Measurements from ENCODE around the gene PMF1. TPM values are rescaled to one million over a fixed set of nuclear protein-coding genes. Genes with fewer than 3 reads are reported as not detected.
"Not testable (repeated sequence)": the region's sequence is repeated elsewhere in the genome, so short reads cannot be mapped to it uniquely, and the experiment has no call there.

The PMF1 gene
- polyA plus RNA-seq, 3 donors from 2014 or later: 67.3 to 122 (median 100) TPM

DNA sequence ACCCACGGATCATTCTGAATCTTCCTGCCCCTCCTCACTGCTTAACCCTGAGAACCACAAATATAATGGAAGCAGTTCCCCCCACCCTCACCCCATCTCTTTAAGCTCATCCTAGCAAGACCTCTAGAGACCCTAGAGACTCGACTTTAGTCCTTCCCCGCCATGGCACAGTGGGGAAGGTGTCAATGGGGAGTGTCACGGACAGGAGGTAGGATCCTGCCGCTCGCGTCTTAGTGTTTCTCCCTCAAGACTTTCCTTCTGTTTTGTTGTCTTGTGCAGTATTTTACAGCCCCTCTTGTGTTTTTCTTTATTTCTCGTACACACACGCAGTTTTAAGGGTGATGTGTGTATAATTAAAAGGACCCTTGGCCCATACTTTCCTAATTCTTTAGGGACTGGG, 677 bp upstream of the PMF1 start:
- peak overlapping the region; percentile 90 to 99 (median 97) for H3K4me3 Mint-ChIP-seq
- H3K27me3 Mint-ChIP-seq (ENCODE audit: low read depth in 3 of 3): peaks cover 0 to 6% (median 2%) of the 10 kb centered on the region in 3 donors
- H3K4me1 Mint-ChIP-seq: peaks cover 24 to 31% of the 10 kb centered on the region in 2 donors
- no peak for DNase-seq
- H3K27ac Mint-ChIP-seq: peak overlapping the region; percentile 97 to 99 (median 98)
- no peaks in the 10 kb centered on the region for H3K9me3 Mint-ChIP-seq
- H3K36me3 Mint-ChIP-seq: peaks cover 0 to 25% (median 6%) of the 10 kb centered on the region in 3 donors

DNA sequence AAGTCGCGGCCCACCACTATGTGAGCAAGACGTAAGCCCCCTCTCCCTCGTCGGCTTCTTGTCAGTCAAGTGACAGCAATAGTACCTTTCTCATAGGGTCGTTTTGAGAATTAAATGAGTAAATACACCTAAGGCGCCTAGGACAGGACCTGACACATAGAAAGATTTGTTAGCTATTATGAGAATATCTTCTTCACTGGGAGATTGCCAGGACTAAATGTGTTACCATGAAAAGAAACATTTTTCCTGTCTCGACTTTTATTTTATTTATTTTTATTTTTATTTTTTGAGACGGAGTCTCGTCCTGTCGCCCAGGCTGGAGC, 798 bp downstream of the PMF1 start:
- Mint-ChIP-seq H3K27me3 (ENCODE audit: low read depth in 3 of 3) (peaks cover 0 to 6% (median 2%) of the 10 kb centered on the region in 3 donors), H3K27ac (peak overlapping the region; percentile 97 to 99 (median 98)), H3K4me1 (peaks cover 31 to 40% of the 10 kb centered on the region in 2 donors), H3K9me3 (no peaks in the 10 kb centered on the region), H3K4me3 (peak overlapping the region; percentile 90 to 99 (median 97)), H3K36me3 (peaks cover 0 to 19% (median 4%) of the 10 kb centered on the region in 3 donors)
- no peak for DNase-seq

DNA sequence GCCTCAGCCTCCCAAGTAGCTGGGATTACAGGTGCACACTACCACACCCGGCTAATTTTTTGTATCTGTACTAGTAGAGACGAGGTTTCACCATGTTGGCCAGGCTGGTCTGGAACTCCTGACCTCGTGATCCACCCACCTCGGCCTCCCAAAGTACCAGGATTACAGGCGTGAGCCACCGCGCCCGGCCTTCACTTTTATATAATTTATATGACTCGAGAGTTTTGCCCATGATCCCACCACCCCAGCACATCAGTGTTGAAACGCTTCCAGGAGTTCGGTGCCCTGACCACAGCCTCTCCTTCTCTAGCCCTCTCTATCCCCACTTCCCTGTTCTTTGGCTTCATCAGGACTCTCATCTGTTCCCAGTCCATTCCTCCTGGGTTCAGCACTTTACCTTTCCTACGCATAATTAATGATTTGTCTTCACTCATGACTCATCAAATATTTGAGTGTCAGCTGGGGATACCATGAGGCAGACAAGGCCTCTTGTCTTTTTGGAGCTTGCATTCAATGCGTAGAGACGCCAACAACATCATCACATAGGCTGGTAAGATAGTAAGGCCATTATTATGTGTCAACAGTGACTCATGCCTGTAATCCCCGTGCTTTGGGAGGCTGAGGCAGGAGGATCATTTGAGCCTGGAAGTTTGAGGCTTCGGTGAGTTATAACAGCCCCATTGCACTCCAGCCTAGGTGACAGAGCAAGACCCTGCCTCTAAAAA, 1.4 kb downstream of the PMF1 start:
- Mint-ChIP-seq H3K9me3 (no peaks in the 10 kb centered on the region), H3K27me3 (ENCODE audit: low read depth in 3 of 3) (peaks cover 0 to 6% (median under 1%) of the 10 kb centered on the region in 3 donors), H3K27ac (peak overlapping the region; percentile 61 to 99 (median 88)), H3K36me3 (peaks cover 0 to 13% (median 0%) of the 10 kb centered on the region in 3 donors), H3K4me1 (peaks cover 31 to 43% of the 10 kb centered on the region in 2 donors), H3K4me3 (peak overlapping the region; percentile 55 to 88 (median 74))
- DNase-seq: no peak

DNA sequence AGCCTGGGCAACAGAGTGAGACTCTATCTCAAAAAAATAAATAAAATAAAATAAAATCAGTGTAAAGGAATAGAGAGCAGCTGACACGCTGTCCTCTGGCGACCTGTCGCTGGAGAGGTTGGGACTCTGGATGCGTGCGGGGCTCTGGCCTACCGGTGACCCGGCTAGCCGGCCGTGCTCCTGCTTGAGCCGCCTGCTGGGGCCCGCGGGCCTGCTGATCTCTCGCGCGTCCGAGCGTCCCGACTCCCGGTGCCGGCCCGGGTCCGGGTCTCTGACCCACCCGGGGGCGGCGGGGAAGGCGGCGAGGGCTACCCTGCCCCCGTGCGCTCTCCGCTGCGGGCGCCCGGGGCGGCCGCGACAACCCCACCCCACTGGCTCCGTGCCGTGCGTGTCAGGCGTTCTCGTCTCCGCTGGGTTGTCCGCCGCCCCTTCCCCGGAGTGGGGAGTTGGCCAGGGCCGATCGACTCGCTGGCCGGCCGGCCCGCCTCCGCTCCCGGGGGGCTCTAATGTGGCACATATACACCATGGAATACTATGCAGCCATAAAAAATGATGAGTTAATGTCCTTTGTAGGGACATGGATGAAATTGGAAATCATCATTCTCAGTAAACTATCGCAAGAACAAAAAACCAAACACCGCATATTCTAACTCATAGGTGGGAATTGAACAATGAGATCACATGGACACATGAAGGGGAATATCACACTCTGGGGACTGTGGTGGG, 3.7 kb downstream of the PMF1 start:
- H3K9me3 Mint-ChIP-seq; DNase-seq; H3K27ac Mint-ChIP-seq; H3K4me3 Mint-ChIP-seq; H3K27me3 Mint-ChIP-seq (ENCODE audit: low read depth in 3 of 3): not testable (repeated sequence)
- H3K36me3 Mint-ChIP-seq: peaks cover 6 to 14% (median 7%) of the 10 kb centered on the region in 3 donors
- peaks cover 32 to 46% of the 10 kb centered on the region in 2 donors for H3K4me1 Mint-ChIP-seq

DNA sequence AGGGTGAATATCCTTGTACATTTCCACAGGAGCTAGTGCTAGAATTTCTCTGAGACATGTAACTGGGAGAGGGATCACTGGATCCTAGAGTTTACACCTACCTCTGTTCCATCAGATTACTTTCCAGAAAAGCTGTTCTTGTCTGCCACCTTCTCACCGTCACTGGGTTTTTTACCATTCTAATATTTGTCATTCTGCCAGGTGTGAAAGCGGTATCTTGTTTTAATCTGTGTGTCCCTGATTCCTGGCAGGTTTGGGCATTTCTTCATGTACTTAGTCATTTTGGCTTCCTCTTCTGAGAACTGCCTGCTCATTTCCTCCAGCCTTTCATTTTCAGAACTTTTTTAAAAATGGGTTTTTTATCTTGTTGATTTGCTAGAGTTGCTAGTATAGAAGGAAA, 5.1 kb downstream of the PMF1 start:
- DNase-seq: no peak
- Mint-ChIP-seq H3K27ac (peak overlapping the region in 4 of 6 donors; percentile 28 to 82 (median 52)), H3K36me3 (peaks cover 11 to 24% (median 16%) of the 10 kb centered on the region in 3 donors), H3K27me3 (ENCODE audit: low read depth in 3 of 3) (peaks cover 0 to 3% (median 0%) of the 10 kb centered on the region in 3 donors), H3K9me3 (no peaks in the 10 kb centered on the region), H3K4me1 (peaks cover 21 to 35% of the 10 kb centered on the region in 2 donors), H3K4me3 (peak overlapping the region in 1 of 5 donors; percentile 27)

DNA sequence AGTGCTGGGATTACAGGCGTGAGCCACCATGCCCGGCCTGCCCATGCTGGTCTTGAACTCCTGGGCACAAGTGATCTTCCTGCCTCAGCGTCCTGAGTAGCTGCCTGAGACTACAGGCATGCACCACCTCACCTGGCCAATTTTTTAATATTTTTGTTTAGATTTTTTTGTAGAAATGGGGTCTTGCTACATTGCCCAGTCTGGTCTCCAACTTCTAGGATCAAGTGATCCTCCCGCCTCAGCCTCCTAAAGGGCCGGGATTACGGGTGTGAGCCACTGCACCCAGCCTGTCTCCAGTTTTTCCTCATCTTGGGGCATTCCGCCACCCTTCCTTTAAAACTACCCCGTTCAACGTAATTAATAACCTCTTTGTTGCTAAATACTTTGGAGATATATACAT, 7.4 kb downstream of the PMF1 start:
- Mint-ChIP-seq H3K27ac (no peak overlapping the region), H3K4me1 (peaks cover 12 to 29% of the 10 kb centered on the region in 2 donors), H3K4me3 (no peak overlapping the region), H3K36me3 (peaks cover 21 to 33% (median 26%) of the 10 kb centered on the region in 3 donors), H3K9me3 (no peaks in the 10 kb centered on the region), H3K27me3 (ENCODE audit: low read depth in 3 of 3) (peaks cover 0 to 2% (median 0%) of the 10 kb centered on the region in 3 donors)
- no peak for DNase-seq

DNA sequence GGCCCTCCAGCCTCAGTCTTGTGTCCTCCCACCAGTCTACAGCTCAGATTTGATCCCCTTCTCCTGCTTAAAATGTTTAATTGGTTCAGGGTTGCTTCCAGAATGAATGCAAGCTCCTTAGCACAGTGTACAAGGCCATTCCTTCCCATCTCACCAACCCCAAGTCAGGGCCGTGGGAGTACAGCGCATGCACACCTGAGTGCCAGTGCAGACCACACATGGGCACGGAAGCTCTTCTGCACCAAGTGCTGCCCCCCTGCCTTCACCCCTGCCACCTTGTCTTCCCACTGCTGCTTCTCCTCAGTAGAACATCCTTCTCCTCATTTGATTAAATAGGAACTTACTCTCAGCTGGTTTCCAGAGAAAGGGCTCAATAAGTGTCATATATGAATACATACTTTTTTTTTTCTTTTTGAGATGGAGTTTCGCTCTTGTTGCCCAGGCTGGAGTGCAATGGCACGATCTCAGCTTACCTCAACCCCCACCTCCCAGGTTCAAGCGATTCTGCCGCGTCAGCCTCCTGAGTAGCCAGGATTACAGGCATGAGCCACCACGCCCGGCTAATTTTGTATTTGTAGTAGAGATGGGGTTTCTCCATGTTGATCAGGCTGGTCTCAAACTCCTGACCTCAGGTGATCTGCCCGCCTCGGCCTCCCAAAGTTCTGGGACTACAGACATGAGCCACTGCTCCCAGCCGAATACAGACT, 9.3 kb downstream of the PMF1 start:
- peaks cover 31 to 32% (median 31%) of the 10 kb centered on the region in 3 donors for H3K36me3 Mint-ChIP-seq
- H3K27me3 Mint-ChIP-seq (ENCODE audit: low read depth in 3 of 3): peaks cover 0 to 2% (median 0%) of the 10 kb centered on the region in 3 donors
- no peak overlapping the region for H3K4me3 Mint-ChIP-seq
- peaks cover 19 to 39% of the 10 kb centered on the region in 2 donors for H3K4me1 Mint-ChIP-seq
- peak overlapping the region in 4 of 6 donors; percentile 2 to 52 (median 15) for H3K27ac Mint-ChIP-seq
- H3K9me3 Mint-ChIP-seq: no peaks in the 10 kb centered on the region
- DNase-seq: no peak

DNA sequence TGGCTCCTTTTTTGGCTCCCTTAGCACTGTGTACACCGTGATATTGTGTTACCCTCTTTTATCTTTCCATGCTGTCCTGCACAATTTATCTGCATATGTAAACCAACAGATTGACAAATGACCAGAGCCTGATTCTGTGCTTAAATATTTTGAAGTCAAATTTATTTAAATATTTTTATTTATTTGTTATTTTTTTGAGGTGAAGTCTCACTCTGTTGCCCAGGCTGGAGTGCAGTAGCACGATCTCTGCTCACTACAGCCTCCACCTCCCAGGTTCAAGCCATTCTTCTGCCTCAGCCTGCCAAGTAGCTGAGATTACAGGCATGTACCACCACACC, 12.8 kb downstream of the PMF1 start:
- no peak for DNase-seq
- peaks cover 10 to 24% of the 10 kb centered on the region in 2 donors for H3K4me1 Mint-ChIP-seq
- peaks cover 35 to 38% (median 38%) of the 10 kb centered on the region in 3 donors for H3K36me3 Mint-ChIP-seq
- peak overlapping the region; percentile 3 to 73 (median 30) for H3K27ac Mint-ChIP-seq
- H3K4me3 Mint-ChIP-seq: peak overlapping the region in 1 of 5 donors; percentile 0
- no peaks in the 10 kb centered on the region for H3K9me3 Mint-ChIP-seq
- peaks cover 0 to 3% (median 0%) of the 10 kb centered on the region in 3 donors for H3K27me3 Mint-ChIP-seq (ENCODE audit: low read depth in 3 of 3)

DNA sequence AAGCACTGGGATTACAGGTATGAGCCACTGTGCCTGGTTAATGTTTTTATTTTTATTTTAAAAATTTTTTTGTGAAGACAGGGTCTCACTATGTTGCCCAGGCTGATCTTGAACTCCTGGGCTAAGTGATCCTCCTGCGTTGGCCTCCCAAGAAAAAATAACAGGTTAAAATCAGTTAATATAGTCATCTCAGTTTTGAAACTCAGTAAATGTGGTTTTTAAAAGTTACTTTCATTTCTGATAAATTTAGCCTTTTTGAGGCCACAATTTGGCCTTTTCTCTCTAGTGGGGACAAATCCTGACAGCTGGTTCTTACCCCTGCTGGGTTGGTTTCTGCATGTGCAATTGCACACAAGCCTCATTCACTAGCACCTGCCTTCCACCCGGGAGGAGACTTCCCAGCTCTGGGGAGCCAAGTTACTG, 13.3 kb downstream of the PMF1 start:
- Mint-ChIP-seq H3K36me3 (peaks cover 32 to 35% (median 35%) of the 10 kb centered on the region in 3 donors), H3K9me3 (no peaks in the 10 kb centered on the region), H3K27me3 (ENCODE audit: low read depth in 3 of 3) (peaks cover 0 to 3% (median 0%) of the 10 kb centered on the region in 3 donors), H3K27ac (peak overlapping the region in 5 of 6 donors; percentile 2 to 73 (median 44)), H3K4me3 (no peak overlapping the region), H3K4me1 (peaks cover 10 to 24% of the 10 kb centered on the region in 2 donors)
- DNase-seq: no peak

DNA sequence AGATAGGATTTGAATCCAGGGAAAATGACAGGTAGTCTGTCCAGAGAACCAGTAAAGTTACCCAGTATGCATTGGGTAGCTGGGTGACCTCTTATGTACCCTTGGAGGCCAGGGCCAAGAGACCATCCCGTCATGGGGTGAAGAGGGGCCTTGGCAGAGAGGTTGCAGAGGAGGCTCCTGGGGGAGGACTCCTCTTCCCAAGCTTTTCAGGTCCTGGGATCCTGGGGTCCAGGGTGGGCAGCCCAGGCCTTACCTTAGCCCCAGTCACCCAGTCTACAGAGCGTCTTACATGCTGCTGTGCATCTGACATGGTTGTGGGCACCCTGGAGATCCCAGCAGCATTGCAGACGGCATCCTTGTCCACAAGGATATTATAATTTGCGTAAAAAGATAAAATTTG, 14.0 kb downstream of the PMF1 start:
- H3K9me3 Mint-ChIP-seq: no peaks in the 10 kb centered on the region
- DNase-seq: no peak
- peak overlapping the region in 1 of 6 donors; percentile 44 for H3K27ac Mint-ChIP-seq
- no peak overlapping the region for H3K4me3 Mint-ChIP-seq
- peaks cover 27 to 31% (median 29%) of the 10 kb centered on the region in 3 donors for H3K36me3 Mint-ChIP-seq
- peaks cover 10 to 24% of the 10 kb centered on the region in 2 donors for H3K4me1 Mint-ChIP-seq
- peaks cover 0 to 3% (median 3%) of the 10 kb centered on the region in 3 donors for H3K27me3 Mint-ChIP-seq (ENCODE audit: low read depth in 3 of 3)

DNA sequence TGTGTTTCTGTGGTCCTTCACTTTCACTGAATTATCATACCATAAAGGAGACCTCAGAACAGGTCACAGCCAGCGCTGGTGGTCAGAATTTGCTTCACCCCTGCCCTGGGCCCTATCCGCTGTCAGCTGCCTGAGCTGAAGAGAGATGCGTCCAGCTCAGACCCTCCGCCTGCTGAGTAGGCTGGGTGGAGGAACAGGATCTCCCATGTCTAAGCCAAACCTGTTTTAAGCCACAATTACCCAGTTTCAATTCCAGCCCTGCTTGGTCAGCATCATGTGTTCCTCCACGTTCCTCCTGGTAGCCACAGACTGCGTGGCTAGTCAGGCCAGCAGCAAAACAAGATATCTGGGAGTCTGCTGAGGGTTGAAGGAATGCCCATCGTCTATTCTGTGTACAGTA, 15.7 kb downstream of the PMF1 start:
- Mint-ChIP-seq H3K4me3 (no peak overlapping the region), H3K4me1 (peaks cover 9 to 16% of the 10 kb centered on the region in 2 donors), H3K36me3 (peaks cover 13 to 21% (median 15%) of the 10 kb centered on the region in 3 donors), H3K9me3 (no peaks in the 10 kb centered on the region), H3K27me3 (ENCODE audit: low read depth in 3 of 3) (peaks cover 2 to 5% (median 3%) of the 10 kb centered on the region in 3 donors), H3K27ac (no peak overlapping the region)
- no peak for DNase-seq

DNA sequence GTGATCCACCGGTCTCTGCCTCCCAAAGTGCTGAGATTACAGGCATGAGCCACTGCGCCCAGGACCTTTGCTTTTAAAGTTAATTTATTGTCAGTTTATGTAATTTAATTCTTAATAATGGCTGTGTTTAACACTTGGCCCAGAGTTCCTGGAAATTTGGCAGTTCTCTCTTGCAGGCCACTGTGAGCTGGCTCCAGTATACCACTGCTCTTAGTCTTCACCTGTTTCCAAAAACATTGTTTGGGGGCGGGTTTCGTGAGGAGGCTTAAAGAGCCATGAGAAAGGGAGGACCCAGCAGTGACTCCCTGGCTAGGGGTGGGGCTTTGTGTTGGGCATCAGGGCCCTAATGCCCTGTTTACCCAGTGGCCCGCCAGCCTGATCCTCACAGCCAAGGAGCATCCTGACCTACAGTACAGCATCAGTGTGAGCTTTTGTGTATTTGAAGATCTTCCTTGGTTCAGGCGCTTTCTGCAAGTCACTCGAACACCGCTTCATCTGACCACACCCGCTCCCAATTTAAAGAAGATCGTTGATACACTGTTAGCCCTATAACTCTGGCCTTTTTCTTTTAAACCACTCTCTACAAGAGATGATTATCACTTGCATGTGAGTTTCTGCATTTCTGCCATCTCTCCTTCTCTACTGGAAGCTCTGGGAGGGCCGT, 17.1 kb downstream of the PMF1 start:
- Mint-ChIP-seq H3K27ac (no peak overlapping the region), H3K27me3 (ENCODE audit: low read depth in 3 of 3) (peaks cover 2 to 5% (median 2%) of the 10 kb centered on the region in 3 donors), H3K4me3 (no peak overlapping the region), H3K4me1 (peaks cover 8 to 12% of the 10 kb centered on the region in 2 donors), H3K36me3 (peaks cover 9 to 18% (median 11%) of the 10 kb centered on the region in 3 donors), H3K9me3 (no peaks in the 10 kb centered on the region)
- no peak for DNase-seq

DNA sequence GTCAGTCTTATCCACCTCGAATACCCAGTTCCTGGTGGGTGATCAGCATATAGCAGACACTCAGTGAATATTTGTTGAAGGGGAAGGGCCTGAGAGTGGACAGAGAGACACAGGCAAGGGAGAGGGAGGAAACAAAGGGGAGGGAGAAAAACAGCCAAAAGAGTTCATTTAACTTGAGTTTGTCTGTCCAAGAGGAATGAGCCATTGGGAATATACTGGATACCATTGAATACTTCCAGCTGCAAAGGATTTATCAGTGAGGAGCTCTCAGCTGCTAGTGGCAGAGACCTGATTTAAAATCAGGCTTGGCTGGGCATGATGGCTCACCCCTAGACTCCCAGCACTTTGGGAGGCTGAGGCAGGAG, 17.6 kb downstream of the PMF1 start:
- H3K4me3 Mint-ChIP-seq: no peak overlapping the region
- peaks cover 9 to 14% (median 11%) of the 10 kb centered on the region in 3 donors for H3K36me3 Mint-ChIP-seq
- no peak overlapping the region for H3K27ac Mint-ChIP-seq
- no peaks in the 10 kb centered on the region for H3K9me3 Mint-ChIP-seq
- peaks cover 2 to 5% (median 2%) of the 10 kb centered on the region in 3 donors for H3K27me3 Mint-ChIP-seq (ENCODE audit: low read depth in 3 of 3)
- peaks cover 5 to 8% of the 10 kb centered on the region in 2 donors for H3K4me1 Mint-ChIP-seq
- no peak for DNase-seq

Measured in immature natural killer cell (primary cell).